GM23248 (cell line): ENCODE results near the gene RBMS1.

Experiments used
- EZH2 ChIP-seq: fragments of 200-600 bp; sonication (generic); IDR thresholded peaks from 2 replicates; pipeline ENCODE4 v1.6.1; 2018; ENCODE audit warnings: antibody characterized with exemption, mild to moderate bottlenecking; ENCODE audit not compliant: insufficient read depth, poor library complexity, severe bottlenecking
- EZH2phosphoT487 ChIP-seq: fragments of 200-600 bp; sonication (generic); IDR thresholded peaks from 2 replicates; pipeline ENCODE4 v1.6.1; 2018; ENCODE audit warnings: antibody characterized with exemption, moderate library complexity, mild to moderate bottlenecking, low read depth; ENCODE audit not compliant: insufficient read depth

- TF ChIP-seq EZH2phosphoT487 = no peak
- no peak for TF ChIP-seq EZH2
Measured at GRCh38 chr2:160522951-160523710, 29.5 kb upstream of the RBMS1 start.
